Mesendoderm (in vitro differentiated cells): Measurements from ENCODE around the gene MOCOS.

ENCODE experiments used
- DNase-seq: peaks from one replicate; pipeline ENCODE4 v3.0.0; 2013
- H2AK5ac ChIP-seq: 2 replicates; pipeline ENCODE4 v1.6.1; 2013; ENCODE audit warnings: low read length, inconsistent platforms
- H2BK120ac ChIP-seq: 2 replicates; pipeline ENCODE4 v1.6.1; 2013; ENCODE audit warnings: low read depth, mild to moderate bottlenecking, low read length, moderate library complexity, mixed read lengths
- H2BK15ac ChIP-seq: replicated peaks from 2 replicates; pipeline ENCODE4 v1.6.1; 2013; ENCODE audit warnings: low read depth, mild to moderate bottlenecking, moderate library complexity
- H2BK5ac ChIP-seq: 2 replicates; pipeline ENCODE4 v1.6.1; 2013; ENCODE audit warnings: low read length, inconsistent platforms
- H3K18ac ChIP-seq: 2 replicates; pipeline ENCODE4 v1.6.1; 2013; ENCODE audit warnings: mild to moderate bottlenecking, low read length, mixed read lengths
- H3K23ac ChIP-seq: one replicate; pipeline ENCODE4 v1.6.1; 2013; ENCODE audit warnings: low read length
- H3K27ac ChIP-seq: 2 replicates; pipeline ENCODE4 v1.5.1; 2013; ENCODE audit warnings: low read depth, mild to moderate bottlenecking, inconsistent platforms, low read length, moderate library complexity
- H3K27me3 ChIP-seq: 2 replicates; pipeline ENCODE4 v1.6.1; 2013; ENCODE audit warnings: low read length, control low read depth, mild to moderate bottlenecking, inconsistent platforms; ENCODE audit not compliant: insufficient read depth, poor library complexity
- H3K36me3 ChIP-seq: 2 replicates; pipeline ENCODE4 v1.6.1; 2013; ENCODE audit warnings: low read length, inconsistent platforms; ENCODE audit not compliant: control insufficient read depth, insufficient read depth
- H3K4ac ChIP-seq: one replicate; pipeline ENCODE4 v1.6.1; 2013; ENCODE audit warnings: low read depth, mild to moderate bottlenecking, low read length, moderate library complexity
- H3K4me1 ChIP-seq: 2 replicates; pipeline ENCODE4 v1.6.1; 2013; ENCODE audit warnings: low read depth, low read length, inconsistent platforms; ENCODE audit not compliant: control insufficient read depth
- H3K4me2 ChIP-seq: 2 replicates; pipeline ENCODE4 v1.6.1; 2013; ENCODE audit warnings: low read length
- H3K4me3 ChIP-seq: 2 replicates; pipeline ENCODE4 v1.5.1; 2013; ENCODE audit warnings: mild to moderate bottlenecking, low read length
- H3K56ac ChIP-seq: one replicate; pipeline ENCODE4 v1.6.1; 2013; ENCODE audit warnings: low read length
- H3K79me1 ChIP-seq: 2 replicates; pipeline ENCODE4 v1.6.1; 2013; ENCODE audit warnings: low read length, inconsistent platforms
- H3K79me2 ChIP-seq: 2 replicates; pipeline ENCODE4 v1.6.1; 2013; ENCODE audit warnings: mild to moderate bottlenecking, low read length; ENCODE audit not compliant: control insufficient read depth, insufficient read depth
- H3K9ac ChIP-seq: 2 replicates; pipeline ENCODE4 v1.6.1; 2013; ENCODE audit warnings: low read length, inconsistent platforms
- H4K5ac ChIP-seq: one replicate; pipeline ENCODE4 v1.6.1; 2013; ENCODE audit warnings: low read length
- H4K8ac ChIP-seq: one replicate; pipeline ENCODE4 v1.6.1; 2013; ENCODE audit warnings: low read depth, mild to moderate bottlenecking, control low read depth, low read length, moderate library complexity
- WGBS: extraction: QIAGEN DNeasy Blood & Tissue Kit; methylation state at CpG from one replicate; pipeline ENCODE4 v1.1.7; 2013; ENCODE audit warnings: low lambda C conversion rate, missing lambda C conversion rate; ENCODE audit not compliant: insufficient coverage; ENCODE audit errors: extremely low coverage; 5-methylcytosine and 5-hydroxymethylcytosine counted together

MOCOS gene

GRCh38 chr18:36199691-36200295 lies 12.5 kb downstream of the MOCOS start:
- no CpG with 5 or more reads among the region's 22 CpGs for WGBS
- Histone ChIP-seq H3K36me3 (no peaks in the 10 kb centered on the region), H3K4me3 (no peak overlapping the region), H3K4me1 (no peaks in the 10 kb centered on the region), H3K56ac (no peak overlapping the region), H2BK5ac (no peak overlapping the region), H2AK5ac (no peak overlapping the region), H3K23ac (no peak overlapping the region), H3K27me3 (no peaks in the 10 kb centered on the region), H3K9ac (no peak overlapping the region), H3K79me1 (no peaks in the 10 kb centered on the region), H3K27ac (no peak overlapping the region), H2BK120ac (no peak overlapping the region), H4K5ac (no peak overlapping the region), H3K18ac (no peak overlapping the region), H3K4ac (no peak overlapping the region), H3K79me2 (no peaks in the 10 kb centered on the region), H3K4me2 (no peak overlapping the region), H4K8ac (no peak overlapping the region), H2BK15ac (no peak overlapping the region)
- DNase-seq = no peak

- Histone ChIP-seq H3K79me2 (no peaks in the 10 kb centered on the region), H3K27me3 (no peaks in the 10 kb centered on the region), H4K8ac (no peak overlapping the region), H3K23ac (no peak overlapping the region), H3K27ac (no peak overlapping the region), H3K4me1 (no peaks in the 10 kb centered on the region), H3K18ac (no peak overlapping the region), H4K5ac (no peak overlapping the region), H2AK5ac (no peak overlapping the region), H3K56ac (no peak overlapping the region), H3K4me3 (no peak overlapping the region), H3K4me2 (no peak overlapping the region), H2BK5ac (no peak overlapping the region), H3K9ac (no peak overlapping the region), H3K4ac (no peak overlapping the region), H3K79me1 (no peaks in the 10 kb centered on the region), H3K36me3 (no peaks in the 10 kb centered on the region), H2BK15ac (no peak overlapping the region), H2BK120ac (no peak overlapping the region)
- no peak for DNase-seq
Measured at GRCh38 chr18:36200354-36200771, 13.1 kb downstream of the MOCOS start.

GRCh38 chr18:36201765-36202164 lies 14.5 kb downstream of the MOCOS start:
- H2BK120ac ChIP-seq = no peak overlapping the region
- no peak overlapping the region for H2BK5ac ChIP-seq

GRCh38 chr18:36203360-36203895 lies 16.1 kb downstream of the MOCOS start:
- Histone ChIP-seq H3K79me2 (no peaks in the 10 kb centered on the region), H3K4me1 (no peaks in the 10 kb centered on the region), H3K79me1 (no peaks in the 10 kb centered on the region), H3K36me3 (no peaks in the 10 kb centered on the region), H4K8ac (no peak overlapping the region), H4K5ac (no peak overlapping the region), H2BK120ac (no peak overlapping the region), H3K9ac (no peak overlapping the region), H3K27ac (no peak overlapping the region), H2BK15ac (no peak overlapping the region), H3K4me3 (no peak overlapping the region), H2BK5ac (no peak overlapping the region), H3K4me2 (no peak overlapping the region), H2AK5ac (no peak overlapping the region), H3K56ac (no peak overlapping the region), H3K18ac (no peak overlapping the region), H3K23ac (no peak overlapping the region), H3K4ac (no peak overlapping the region), H3K27me3 (no peaks in the 10 kb centered on the region)
- DNase-seq = no peak
- no CpG with 5 or more reads among the region's 7 CpGs for WGBS

More at GRCh38 chr18:36201765-36202164, 14.5 kb downstream of the MOCOS start:
- Histone ChIP-seq H3K79me2 (no peaks in the 10 kb centered on the region), H3K36me3 (no peaks in the 10 kb centered on the region), H3K27ac (no peak overlapping the region), H3K9ac (no peak overlapping the region), H3K4me3 (no peak overlapping the region), H3K27me3 (no peaks in the 10 kb centered on the region), H3K79me1 (no peaks in the 10 kb centered on the region), H3K56ac (no peak overlapping the region), H3K4ac (no peak overlapping the region), H3K4me1 (no peaks in the 10 kb centered on the region), H2AK5ac (no peak overlapping the region), H4K8ac (no peak overlapping the region), H3K23ac (no peak overlapping the region), H2BK15ac (no peak overlapping the region), H3K18ac (no peak overlapping the region), H4K5ac (no peak overlapping the region), H3K4me2 (no peak overlapping the region)
- no peak for DNase-seq
- WGBS = no CpG with 5 or more reads among the region's 2 CpGs

GRCh38 chr18:36205166-36205565 lies 17.9 kb downstream of the MOCOS start:
- H3K27me3 ChIP-seq = no peaks in the 10 kb centered on the region
- no peak overlapping the region for H4K8ac ChIP-seq
- H2BK120ac ChIP-seq = no peak overlapping the region
- H2BK5ac ChIP-seq = no peak overlapping the region
- no peaks in the 10 kb centered on the region for H3K4me1 ChIP-seq
- H3K4me3 ChIP-seq = no peak overlapping the region
- no peak for DNase-seq
- no peaks in the 10 kb centered on the region for H3K79me2 ChIP-seq
- H2AK5ac ChIP-seq = no peak overlapping the region
- no peak overlapping the region for H2BK15ac ChIP-seq
- no peak overlapping the region for H3K4me2 ChIP-seq
- no peak overlapping the region for H3K4ac ChIP-seq
- H3K9ac ChIP-seq = no peak overlapping the region
- H3K18ac ChIP-seq = no peak overlapping the region
- no peak overlapping the region for H3K27ac ChIP-seq
- H3K79me1 ChIP-seq = no peaks in the 10 kb centered on the region
- WGBS = no CpG with 5 or more reads among the region's 4 CpGs
- no peak overlapping the region for H4K5ac ChIP-seq
- no peak overlapping the region for H3K56ac ChIP-seq
- no peaks in the 10 kb centered on the region for H3K36me3 ChIP-seq
- H3K23ac ChIP-seq = no peak overlapping the region

- Histone ChIP-seq H3K4ac (no peak overlapping the region), H2BK120ac (no peak overlapping the region)
Measured at GRCh38 chr18:36207303-36207702, 20.0 kb downstream of the MOCOS start.

More at GRCh38 chr18:36207303-36207702, 20.0 kb downstream of the MOCOS start:
- Histone ChIP-seq H4K8ac (no peak overlapping the region), H4K5ac (no peak overlapping the region), H2AK5ac (no peak overlapping the region), H3K4me1 (no peaks in the 10 kb centered on the region), H3K9ac (no peak overlapping the region), H2BK15ac (no peak overlapping the region), H3K56ac (no peak overlapping the region), H3K27ac (no peak overlapping the region), H3K36me3 (no peaks in the 10 kb centered on the region), H3K4me2 (no peak overlapping the region), H3K4me3 (no peak overlapping the region), H2BK5ac (no peak overlapping the region), H3K79me2 (no peaks in the 10 kb centered on the region), H3K23ac (no peak overlapping the region), H3K79me1 (no peaks in the 10 kb centered on the region), H3K18ac (no peak overlapping the region), H3K27me3 (no peaks in the 10 kb centered on the region)
- no peak for DNase-seq
- no CpG with 5 or more reads among the region's 1 CpG for WGBS
